ENCODE measurements around the gene IFNLR1. TPM values are rescaled to one million over a fixed set of nuclear protein-coding genes. Genes with fewer than 3 reads are reported as not detected.
"Not testable (repeated sequence)": the region's sequence is repeated elsewhere in the genome, so short reads cannot be mapped to it uniquely, and the experiment has no call there.

IFNLR1 gene
- total and polyA plus RNA-seq, 2 donors (not counting 3 experiments of a cell fraction or from before 2014, with no cell fraction given), result 0.01 TPM; not detected in 1

DNA sequence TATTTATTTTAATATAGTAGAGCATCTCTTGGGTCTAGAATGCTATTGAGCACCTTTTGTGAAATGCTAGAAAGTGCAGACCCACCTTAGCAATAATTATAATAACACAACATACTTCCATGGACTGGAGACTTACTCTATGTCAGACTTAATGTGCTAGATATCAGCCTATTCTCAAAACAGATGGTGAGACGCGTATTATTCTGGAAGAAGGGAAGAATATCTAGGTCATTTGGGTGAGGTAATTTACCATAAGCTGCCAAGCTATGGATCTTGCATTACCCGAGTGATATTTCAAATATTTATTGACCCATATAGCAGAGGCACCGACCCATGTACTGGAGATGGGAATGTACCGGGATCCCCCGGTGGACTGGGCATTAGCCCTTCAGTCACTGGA lies 20.6 kb upstream of the IFNLR1 start:
- Histone ChIP-seq H4K20me1 (replicated peaks; ENCODE audit: control insufficient read depth, extremely low read depth, insufficient read depth, low read length) (no peaks in the 10 kb centered on the region), H3K4me2 (ENCODE audit: insufficient read depth, low read length) (no peak overlapping the region), H3K27ac (ENCODE audit: insufficient read depth, low read depth, low read length) (no peak overlapping the region), H3K27me3 (ENCODE audit: control insufficient read depth in 2 of 2, insufficient read depth in 2 of 2, low read length in 2 of 2) (no peaks in the 10 kb centered on the region), H3K9me3 (replicated peaks; ENCODE audit: control insufficient read depth, insufficient read depth, low read length) (no peaks in the 10 kb centered on the region), H3K79me2 (ENCODE audit: control insufficient read depth, insufficient read depth, low read length) (no peaks in the 10 kb centered on the region), H3K4me1 (ENCODE audit: control insufficient read depth, extremely low read depth, insufficient read depth, low read length) (no peaks in the 10 kb centered on the region), H3K9ac (replicated peaks; ENCODE audit: extremely low read depth, insufficient read depth, low read length) (no peak overlapping the region), H3K4me3 (replicated peaks in 1 of 3; ENCODE audit: insufficient read depth in 1 of 3, low read depth in 1 of 3, low read length in 3 of 3) (no peak overlapping the region), H2AFZ (ENCODE audit: low read depth, low read length) (no peak overlapping the region), H3K36me3 (ENCODE audit: control insufficient read depth in 2 of 2, extremely low read depth in 1 of 2, insufficient read depth in 2 of 2, low read length in 2 of 2) (no peaks in the 10 kb centered on the region), H3K9me1 (replicated peaks; ENCODE audit: control insufficient read depth, extremely low read depth, insufficient read depth, low read length) (no peaks in the 10 kb centered on the region)
- TF ChIP-seq, protein P1, sequence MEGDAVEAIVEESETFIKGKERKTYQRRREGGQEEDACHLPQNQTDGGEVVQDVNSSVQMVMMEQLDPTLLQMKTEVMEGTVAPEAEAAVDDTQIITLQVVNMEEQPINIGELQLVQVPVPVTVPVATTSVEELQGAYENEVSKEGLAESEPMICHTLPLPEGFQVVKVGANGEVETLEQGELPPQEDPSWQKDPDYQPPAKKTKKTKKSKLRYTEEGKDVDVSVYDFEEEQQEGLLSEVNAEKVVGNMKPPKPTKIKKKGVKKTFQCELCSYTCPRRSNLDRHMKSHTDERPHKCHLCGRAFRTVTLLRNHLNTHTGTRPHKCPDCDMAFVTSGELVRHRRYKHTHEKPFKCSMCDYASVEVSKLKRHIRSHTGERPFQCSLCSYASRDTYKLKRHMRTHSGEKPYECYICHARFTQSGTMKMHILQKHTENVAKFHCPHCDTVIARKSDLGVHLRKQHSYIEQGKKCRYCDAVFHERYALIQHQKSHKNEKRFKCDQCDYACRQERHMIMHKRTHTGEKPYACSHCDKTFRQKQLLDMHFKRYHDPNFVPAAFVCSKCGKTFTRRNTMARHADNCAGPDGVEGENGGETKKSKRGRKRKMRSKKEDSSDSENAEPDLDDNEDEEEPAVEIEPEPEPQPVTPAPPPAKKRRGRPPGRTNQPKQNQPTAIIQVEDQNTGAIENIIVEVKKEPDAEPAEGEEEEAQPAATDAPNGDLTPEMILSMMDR (IDR thresholded peaks at IDR 0.05; ENCODE audit: extremely low read depth in 1 of 2, insufficient read depth in 1 of 2, low read depth in 1 of 2, low read length in 2 of 2), result no peak
- TF ChIP-seq POLR2A (IDR thresholded peaks at IDR 0.05; ENCODE audit: low read depth, low read length) (no peak), JUN (IDR thresholded peaks at IDR 0.05; ENCODE audit: borderline replicate concordance, insufficient read depth, insufficient read length, low read depth) (no peak), EZH2 (IDR thresholded peaks at IDR 0.05; ENCODE audit: borderline replicate concordance, low read depth, low read length, severe bottlenecking) (no peak), FOS (IDR thresholded peaks at IDR 0.05; ENCODE audit: borderline replicate concordance, insufficient read depth, low read length) (no peak), MYC (IDR thresholded peaks at IDR 0.05; ENCODE audit: low read depth, low read length) (no peak), GATA2 (IDR thresholded peaks at IDR 0.05; ENCODE audit: insufficient read depth, insufficient read length, low read depth, low read length) (no peak), POLR2AphosphoS5 (IDR thresholded peaks at IDR 0.05; ENCODE audit: insufficient read depth, low read depth, low read length) (no peak)
- TF ChIP-seq, protein P2, sequence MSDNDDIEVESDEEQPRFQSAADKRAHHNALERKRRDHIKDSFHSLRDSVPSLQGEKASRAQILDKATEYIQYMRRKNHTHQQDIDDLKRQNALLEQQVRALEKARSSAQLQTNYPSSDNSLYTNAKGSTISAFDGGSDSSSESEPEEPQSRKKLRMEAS (IDR thresholded peaks at IDR 0.05; ENCODE audit: insufficient read depth, insufficient read length), result no peak
- dilution Hi-C loops (cut with MboI; ENCODE audit: extremely low pct_ligation_motif_present, low sequenced_read_pairs) (no loop called here), intact Hi-C loops (cut with micrococcal nuclease) (no loop called here)
- FAIRE-seq (no peak), DNase-seq (ENCODE audit: low read depth, low spot score) (no peak)
- no TSS peak for BruUV-seq (replicated peaks)
- POLR2A ChIA-PET, result no interaction called here
- CTCF ChIA-PET, result interaction anchor here (2.3 to 2.9 kb wide), 2 partner anchors 9 to 185 kb away, joined by 9 to 15 read pairs; no protein-coding TSS in a partner anchor

DNA sequence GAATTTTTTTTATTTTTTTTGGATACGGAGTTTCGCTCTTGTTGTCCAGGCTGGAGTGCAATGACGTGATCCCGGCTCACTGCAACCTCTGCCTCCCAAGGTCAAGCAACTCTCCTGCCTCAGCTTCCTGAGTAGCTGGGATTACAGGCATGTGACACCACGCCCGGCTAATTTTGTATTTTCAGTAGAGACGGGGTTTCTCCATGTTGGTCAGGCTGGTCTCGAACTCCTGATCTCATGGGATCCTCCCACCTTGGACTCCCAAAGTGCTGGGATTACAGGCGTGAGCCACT lies 20.3 kb upstream of the IFNLR1 start:
- H3K27ac ChIP-seq (ENCODE audit: insufficient read depth, low read depth, low read length); H3K27me3 ChIP-seq (ENCODE audit: control insufficient read depth in 2 of 2, insufficient read depth in 2 of 2, low read length in 2 of 2); intact Hi-C loops (cut with micrococcal nuclease); CTCF ChIA-PET; H3K9ac ChIP-seq (replicated peaks; ENCODE audit: extremely low read depth, insufficient read depth, low read length); BruUV-seq (replicated peaks); H2AFZ ChIP-seq (ENCODE audit: low read depth, low read length); H3K4me3 ChIP-seq (replicated peaks in 1 of 3; ENCODE audit: insufficient read depth in 1 of 3, low read depth in 1 of 3, low read length in 3 of 3); H3K4me1 ChIP-seq (ENCODE audit: control insufficient read depth, extremely low read depth, insufficient read depth, low read length); H3K9me1 ChIP-seq (replicated peaks; ENCODE audit: control insufficient read depth, extremely low read depth, insufficient read depth, low read length); H4K20me1 ChIP-seq (replicated peaks; ENCODE audit: control insufficient read depth, extremely low read depth, insufficient read depth, low read length); POLR2A ChIA-PET; dilution Hi-C loops (cut with MboI; ENCODE audit: extremely low pct_ligation_motif_present, low sequenced_read_pairs); H3K36me3 ChIP-seq (ENCODE audit: control insufficient read depth in 2 of 2, extremely low read depth in 1 of 2, insufficient read depth in 2 of 2, low read length in 2 of 2); H3K79me2 ChIP-seq (ENCODE audit: control insufficient read depth, insufficient read depth, low read length); H3K9me3 ChIP-seq (replicated peaks; ENCODE audit: control insufficient read depth, insufficient read depth, low read length); H3K4me2 ChIP-seq (ENCODE audit: insufficient read depth, low read length); DNase-seq (ENCODE audit: low read depth, low spot score); FAIRE-seq: not testable (repeated sequence)

Measured in endothelial cell of umbilical vein (primary cell).